Glomerular endothelial cell (primary cell): Measurements from ENCODE around the gene DPCD. TPM values are rescaled to one million over a fixed set of nuclear protein-coding genes. Genes with fewer than 3 reads are reported as not detected.

Source experiments
- DNase-seq: peaks from one replicate; pipeline ENCODE4 v3.0.0-alpha.2; 2011; ENCODE audit warnings: low read depth, low spot score; ENCODE audit errors: extremely low read depth
- total RNA-seq: library from RNA; depleted of rRNA; stranded (reverse); fragments of >200 nt; gene quantifications from 2 replicates; pipeline ENCODE4 v1.2.3, GENCODE V29; 2015

DPCD gene
- total RNA-seq = 29.0 and 54.0 TPM in 2 replicates

GRCh38 chr10:101587725-101588653, at the start of gene DPCD, which contains the start of gene POLL:
TSS of gene DPCD (plus strand) at chr10:101588321. CDS start at chr10:101588337, 16 bp downstream.
TSS of gene POLL (minus strand) at chr10:101588257. CDS start at chr10:101587360, 897 bp downstream.
- peak; percentile 64 for DNase-seq

GRCh38 chr10:101538446-101538845, 49.7 kb upstream of the DPCD start:
- DNase-seq = no peak

- no peak for DNase-seq
Measured at GRCh38 chr10:101545898-101546297, 42.2 kb upstream of the DPCD start.

- no peak for DNase-seq
Measured at GRCh38 chr10:101550965-101551364, 37.2 kb upstream of the DPCD start.

- DNase-seq = no peak
Measured at GRCh38 chr10:101552442-101552841, 35.7 kb upstream of the DPCD start.

DNA sequence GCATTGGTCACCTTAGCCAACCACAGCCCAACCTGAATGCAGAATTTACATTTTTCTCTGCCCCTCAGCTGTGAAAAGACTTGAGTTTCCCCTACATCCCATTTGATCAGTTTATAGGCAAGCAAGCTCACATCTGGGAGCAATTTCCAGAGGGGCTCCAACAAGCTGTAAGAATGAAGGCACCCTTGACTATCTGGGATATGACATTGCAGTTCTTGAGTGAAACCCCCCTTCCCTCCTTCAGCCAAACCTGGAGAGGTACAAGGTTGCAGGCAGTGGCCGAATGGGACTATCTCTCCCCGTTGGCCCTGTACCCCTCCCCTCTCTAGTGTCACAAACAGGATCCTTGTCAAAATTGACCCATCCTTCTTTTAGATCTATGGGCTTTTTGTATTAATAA, 30.6 kb upstream of the DPCD start:
- no peak for DNase-seq

DNA sequence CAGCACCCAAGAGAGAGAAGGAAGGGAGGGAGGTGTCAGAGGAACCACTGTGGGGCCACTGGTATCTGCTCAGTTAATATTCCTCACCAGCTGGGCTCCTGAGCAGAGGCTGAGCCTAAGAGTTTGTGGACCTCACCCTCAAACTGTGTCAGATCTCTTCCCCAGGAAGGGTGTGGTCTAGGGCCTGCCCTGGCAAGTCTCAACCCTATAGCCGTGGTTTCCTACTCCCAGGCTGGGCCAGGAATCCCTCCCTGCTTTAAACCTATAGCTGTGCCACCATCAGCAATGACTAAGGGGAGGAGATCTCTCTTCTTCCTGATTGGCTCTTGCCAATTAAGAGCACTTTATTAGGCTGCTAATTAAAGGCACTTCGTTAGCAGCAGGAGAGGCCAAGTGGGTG, 29.9 kb upstream of the DPCD start:
- no peak for DNase-seq

- no peak for DNase-seq
Measured at GRCh38 chr10:101558671-101559595, 29.2 kb upstream of the DPCD start.

DNA sequence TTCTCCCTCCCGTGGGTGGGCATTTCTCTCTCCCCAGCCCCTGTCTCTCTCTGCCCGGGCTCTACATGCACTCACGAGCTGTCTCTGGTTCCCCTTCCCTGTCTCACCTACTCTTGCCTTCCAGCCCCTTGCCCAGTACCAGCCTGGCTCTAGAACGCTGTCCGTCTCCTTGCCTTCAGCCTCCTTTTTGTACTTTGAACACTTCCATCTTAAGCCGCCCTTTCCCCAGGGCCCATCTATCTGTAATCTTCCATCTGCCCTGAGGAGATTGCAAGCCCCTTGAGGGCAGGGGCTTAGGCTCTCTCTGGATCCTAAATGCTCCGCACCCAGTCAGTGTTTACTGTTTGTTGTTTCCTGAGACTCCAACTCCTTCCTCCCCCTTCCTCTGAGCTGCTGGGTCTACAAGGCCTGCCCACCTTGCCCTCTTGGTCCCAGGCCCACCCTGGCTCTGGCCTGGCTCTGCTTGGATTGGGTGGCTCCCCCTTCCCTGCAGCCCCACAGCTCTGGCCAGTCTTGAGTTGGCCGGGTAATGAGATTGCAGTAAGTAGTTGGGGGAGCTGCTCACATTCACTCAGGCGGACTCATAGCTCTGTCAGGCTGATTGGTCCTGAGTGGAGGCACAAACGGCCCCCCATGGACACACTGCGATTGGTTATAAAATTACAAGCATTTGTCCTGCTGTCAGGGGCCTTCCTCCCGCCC, 28.4 kb upstream of the DPCD start:
- DNase-seq = no peak

DNA sequence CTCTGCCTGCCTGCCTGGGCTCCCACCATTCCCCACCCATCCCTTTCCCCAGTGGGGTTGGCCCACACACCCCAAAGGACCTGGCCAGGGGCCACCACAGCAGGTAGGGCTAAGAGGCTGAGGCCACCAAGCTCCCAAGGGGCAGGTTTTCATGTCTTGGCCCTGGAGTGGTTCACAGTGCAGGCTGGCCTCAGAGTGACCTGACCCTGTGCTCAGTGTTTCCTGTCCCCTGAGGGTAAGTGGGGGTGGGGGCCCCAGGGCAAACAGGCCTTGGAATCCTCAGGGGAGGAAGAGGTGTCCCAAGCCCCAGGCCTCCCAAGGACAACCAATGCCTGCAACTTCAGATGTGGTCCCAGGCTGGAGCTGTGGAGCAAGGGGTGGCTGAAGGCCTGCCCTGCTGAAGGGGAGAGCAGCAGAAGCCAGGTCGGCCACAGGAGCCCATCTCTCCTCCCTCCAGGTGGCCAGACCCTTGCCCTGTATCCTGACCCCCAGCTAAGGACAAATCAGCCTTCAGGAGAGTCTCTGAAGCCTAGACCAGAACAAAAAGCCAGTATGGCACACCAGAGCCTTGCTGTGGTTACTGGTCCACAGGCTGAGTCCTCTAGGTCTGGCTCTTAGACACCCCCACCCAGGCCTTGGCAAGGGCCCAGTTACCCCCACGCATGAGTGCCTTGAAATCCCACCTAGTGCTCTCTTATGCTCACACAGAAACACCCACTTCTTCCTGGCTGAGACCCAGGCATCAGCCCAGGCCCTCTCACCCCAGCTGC, 27.6 kb upstream of the DPCD start:
- no peak for DNase-seq

DNA sequence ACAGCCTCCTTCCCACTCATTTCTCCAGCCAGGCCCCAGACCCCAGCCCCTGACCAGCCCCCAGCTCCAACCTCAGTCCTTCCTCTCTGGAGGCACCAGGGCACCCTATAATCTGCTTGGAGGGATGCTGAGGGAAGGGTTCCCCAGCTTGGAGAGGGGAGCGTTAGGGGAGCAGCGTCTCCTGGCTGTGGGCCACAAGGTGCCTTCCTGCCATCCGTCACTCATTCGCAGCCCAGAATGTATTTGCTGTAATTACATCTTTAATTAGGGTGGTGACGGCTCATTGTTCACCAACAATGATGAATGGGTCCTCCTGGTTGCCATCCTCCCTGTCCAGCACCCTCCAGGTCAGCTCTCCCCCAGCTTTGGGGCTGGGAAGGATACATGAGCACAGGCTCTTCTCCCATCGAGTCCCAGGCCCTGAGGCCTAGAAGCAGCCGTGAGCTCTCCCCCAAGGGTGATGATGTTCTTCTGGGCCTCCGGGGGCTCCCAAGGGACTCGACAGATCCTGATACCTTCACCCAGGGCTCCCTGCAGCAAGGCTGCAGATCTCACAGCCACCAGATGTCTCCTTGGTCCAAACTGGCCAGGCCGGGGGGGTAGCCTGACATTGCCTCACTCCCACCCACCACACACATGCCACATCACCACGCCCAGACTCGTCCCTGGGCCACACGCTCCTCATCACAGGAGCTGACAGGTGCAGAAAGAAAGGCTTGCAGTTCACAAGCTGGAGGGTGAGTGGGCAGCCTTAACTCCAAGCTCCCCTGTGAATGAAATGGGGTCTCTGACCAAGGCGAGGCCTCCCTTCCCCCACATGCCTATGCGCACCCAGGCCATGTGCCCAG, 26.8 kb upstream of the DPCD start:
- no peak for DNase-seq

DNA sequence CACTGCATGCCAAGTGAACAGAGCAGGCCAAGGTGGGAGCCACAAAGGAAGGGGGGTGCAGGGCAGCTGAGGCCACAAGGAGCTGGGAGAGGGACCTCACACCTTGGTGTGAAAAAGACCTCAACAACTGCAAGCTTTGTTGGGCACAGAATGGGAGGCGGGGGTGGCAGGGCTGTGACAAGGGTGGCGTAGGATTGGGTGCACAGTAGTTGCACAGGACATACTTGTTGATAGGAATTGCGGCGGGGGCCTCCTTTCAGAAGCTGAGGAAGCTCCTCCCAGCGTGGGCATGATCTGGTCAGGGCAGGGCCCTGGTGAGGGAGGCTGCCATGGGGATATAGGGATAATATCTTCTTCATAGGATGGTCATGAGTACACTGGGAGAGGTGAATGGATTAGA, 25.9 kb upstream of the DPCD start:
- DNase-seq = no peak

GRCh38 chr10:101563007-101563406, 25.1 kb upstream of the DPCD start:
- no peak for DNase-seq

DNA sequence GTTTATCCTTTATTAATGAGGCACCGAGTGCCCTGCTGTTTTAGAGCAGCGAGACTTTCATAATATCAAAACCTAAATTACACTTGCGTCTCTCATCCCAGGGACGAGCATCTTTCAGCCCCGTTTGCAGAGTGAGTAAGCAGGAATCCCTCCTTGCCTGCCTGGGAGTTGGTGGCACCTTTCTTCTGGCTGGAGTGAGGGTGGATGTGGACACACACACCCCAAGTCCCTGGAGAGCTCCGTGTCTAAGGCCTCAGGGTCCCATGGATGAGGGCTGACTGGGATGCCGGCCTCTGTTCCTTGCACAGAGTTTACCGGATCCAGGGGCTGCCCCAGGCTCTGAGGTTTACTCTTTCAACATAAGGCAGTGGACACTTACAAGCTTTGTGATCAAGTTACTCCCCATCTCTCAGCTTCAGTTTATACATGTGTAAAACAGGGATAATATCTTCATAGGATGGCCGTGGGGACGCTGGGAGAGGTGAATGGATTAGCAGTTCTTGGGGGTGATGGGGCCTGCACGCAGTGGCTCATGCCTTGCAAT, 24.6 kb upstream of the DPCD start:
- no peak for DNase-seq

DNA sequence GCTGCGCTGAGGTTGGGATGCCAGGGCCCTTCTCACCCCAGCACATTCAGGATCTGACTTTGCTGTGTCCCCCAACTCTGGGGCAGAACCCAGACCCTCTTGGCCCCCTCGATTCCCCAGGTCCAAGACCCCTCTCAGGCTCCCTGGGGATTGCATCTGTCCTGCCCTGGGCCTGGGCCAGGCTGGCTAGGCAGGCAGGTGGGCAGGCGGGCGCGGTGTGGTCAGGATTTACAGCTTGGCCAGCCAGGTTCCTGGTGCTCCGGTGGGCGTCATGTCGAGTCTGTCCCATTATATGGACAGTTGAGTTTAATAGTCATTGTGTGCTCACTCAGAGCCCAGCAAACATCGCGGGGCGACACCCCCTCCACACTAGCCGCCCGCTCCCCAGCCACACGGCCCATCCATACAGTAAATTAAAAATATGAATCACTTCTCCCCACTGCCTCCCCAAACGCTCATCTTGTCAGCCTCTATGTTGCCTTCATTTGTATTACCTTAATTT, 23.6 kb upstream of the DPCD start:
- DNase-seq = no peak

GRCh38 chr10:101565370-101565900, 22.7 kb upstream of the DPCD start:
- DNase-seq = no peak

- no peak for DNase-seq
Measured at GRCh38 chr10:101565936-101566332, 22.2 kb upstream of the DPCD start.
